Chondrocyte (in vitro differentiated cells): ENCODE measurements around the gene PRRX2. TPM values are rescaled to one million over a fixed set of nuclear protein-coding genes. Genes with fewer than 3 reads are reported as not detected.

Experiments used
- DNase-seq: peaks from one replicate; pipeline ENCODE4 v3.0.0; 2021; ENCODE audit warnings: mixed read lengths, low spot score
- H3K27ac Mint-ChIP-seq: one replicate; pipeline ENCODE4 v1.8.0; 2021; ENCODE audit warnings: mild to moderate bottlenecking, moderate library complexity, mixed read lengths; ENCODE audit not compliant: unreplicated experiment
- H3K27me3 Mint-ChIP-seq: 2 replicates; pipeline ENCODE4 v1.8.0; 2021; ENCODE audit warnings: low read depth, mixed read lengths
- H3K36me3 Mint-ChIP-seq: 2 replicates; pipeline ENCODE4 v1.8.0; 2021; ENCODE audit warnings: low read depth, mixed read lengths
- H3K4me1 Mint-ChIP-seq: 2 replicates; pipeline ENCODE4 v1.8.0; 2021; ENCODE audit warnings: low read depth, mild to moderate bottlenecking, mixed read lengths
- H3K4me3 Mint-ChIP-seq: one replicate; pipeline ENCODE4 v1.8.0; 2021; ENCODE audit warnings: mild to moderate bottlenecking, moderate library complexity, mixed read lengths; ENCODE audit not compliant: unreplicated experiment
- H3K9me3 Mint-ChIP-seq: 2 replicates; pipeline ENCODE4 v1.8.0; 2021; ENCODE audit warnings: low read depth, mixed read lengths
- total RNA-seq: library from RNA; stranded (reverse); gene quantifications from 3 replicates; pipeline ENCODE4 v1.2.1, GENCODE V29; 2021
- TF ChIP-seq, protein P1 (sequence below): fragments of 200-600 bp; sonication (generic); IDR thresholded peaks from 2 replicates; pipeline ENCODE4 v1.5.0; 2021; ENCODE audit warnings: antibody characterized with exemption, mild to moderate bottlenecking, moderate library complexity

PRRX2 gene
- total RNA-seq, 1 donor from 2014 or later, result 5.7 TPM

DNA sequence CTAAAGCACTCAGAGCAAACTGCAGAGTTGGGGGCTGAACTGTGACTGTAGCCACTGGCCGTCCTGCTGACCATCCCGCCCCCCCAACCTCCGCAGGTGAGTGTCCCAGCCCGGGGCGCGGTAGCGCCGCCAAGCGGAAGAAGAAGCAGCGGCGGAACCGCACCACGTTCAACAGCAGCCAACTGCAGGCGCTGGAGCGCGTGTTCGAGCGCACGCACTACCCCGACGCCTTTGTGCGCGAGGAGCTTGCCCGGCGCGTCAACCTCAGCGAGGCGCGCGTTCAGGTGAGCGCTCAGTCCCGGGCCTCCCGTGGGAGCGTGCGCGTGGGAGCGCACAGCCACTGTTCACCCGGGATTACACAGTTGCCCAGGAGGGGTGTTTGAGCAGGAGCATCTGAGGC is 53.7 kb downstream of the PRRX2 start:
- DNase-seq, result no peak
- no peak overlapping the region for H3K27ac Mint-ChIP-seq
- no peaks in the 10 kb centered on the region for H3K36me3 Mint-ChIP-seq
- peaks cover 2% of the 10 kb centered on the region for H3K27me3 Mint-ChIP-seq
- peaks cover 2% of the 10 kb centered on the region for H3K9me3 Mint-ChIP-seq
- H3K4me3 Mint-ChIP-seq, result no peak overlapping the region
- TF ChIP-seq, protein P1, sequence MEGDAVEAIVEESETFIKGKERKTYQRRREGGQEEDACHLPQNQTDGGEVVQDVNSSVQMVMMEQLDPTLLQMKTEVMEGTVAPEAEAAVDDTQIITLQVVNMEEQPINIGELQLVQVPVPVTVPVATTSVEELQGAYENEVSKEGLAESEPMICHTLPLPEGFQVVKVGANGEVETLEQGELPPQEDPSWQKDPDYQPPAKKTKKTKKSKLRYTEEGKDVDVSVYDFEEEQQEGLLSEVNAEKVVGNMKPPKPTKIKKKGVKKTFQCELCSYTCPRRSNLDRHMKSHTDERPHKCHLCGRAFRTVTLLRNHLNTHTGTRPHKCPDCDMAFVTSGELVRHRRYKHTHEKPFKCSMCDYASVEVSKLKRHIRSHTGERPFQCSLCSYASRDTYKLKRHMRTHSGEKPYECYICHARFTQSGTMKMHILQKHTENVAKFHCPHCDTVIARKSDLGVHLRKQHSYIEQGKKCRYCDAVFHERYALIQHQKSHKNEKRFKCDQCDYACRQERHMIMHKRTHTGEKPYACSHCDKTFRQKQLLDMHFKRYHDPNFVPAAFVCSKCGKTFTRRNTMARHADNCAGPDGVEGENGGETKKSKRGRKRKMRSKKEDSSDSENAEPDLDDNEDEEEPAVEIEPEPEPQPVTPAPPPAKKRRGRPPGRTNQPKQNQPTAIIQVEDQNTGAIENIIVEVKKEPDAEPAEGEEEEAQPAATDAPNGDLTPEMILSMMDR, result no peak
- H3K4me1 Mint-ChIP-seq, result peaks cover 23% of the 10 kb centered on the region

DNA sequence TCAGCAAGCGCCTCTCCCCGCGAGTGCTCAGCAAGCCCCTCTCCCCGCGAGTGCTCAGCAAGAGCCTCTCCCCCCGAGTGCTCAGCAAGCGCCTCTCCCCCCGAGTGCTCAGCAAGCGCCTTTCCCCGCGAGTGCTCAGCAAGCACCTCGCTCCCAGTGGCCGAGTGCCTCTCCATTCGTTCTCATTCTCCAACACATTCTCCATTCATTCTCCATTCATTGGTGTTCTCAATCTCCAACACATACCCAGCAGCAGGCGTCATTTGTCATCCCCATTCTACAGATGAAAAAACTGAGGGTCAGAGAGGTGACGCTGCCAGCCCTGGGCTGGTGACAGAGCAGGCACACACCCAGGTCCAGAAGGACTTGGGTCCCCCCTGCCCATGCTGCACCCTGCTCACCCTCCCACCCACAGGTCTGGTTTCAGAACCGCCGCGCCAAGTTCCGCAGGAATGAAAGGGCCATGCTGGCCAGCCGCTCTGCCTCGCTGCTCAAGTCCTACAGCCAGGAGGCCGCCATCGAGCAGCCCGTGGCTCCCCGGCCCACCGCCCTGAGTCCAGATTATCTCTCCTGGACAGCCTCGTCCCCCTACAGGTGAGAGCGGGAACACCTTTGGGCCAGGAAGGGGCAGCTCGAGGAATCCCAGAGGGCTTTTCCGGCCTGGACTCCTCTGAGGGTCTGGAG is 54.9 kb downstream of the PRRX2 start:
- no peak overlapping the region for H3K4me3 Mint-ChIP-seq
- H3K4me1 Mint-ChIP-seq, result peaks cover 14% of the 10 kb centered on the region
- H3K36me3 Mint-ChIP-seq, result peaks cover 2% of the 10 kb centered on the region
- no peak for DNase-seq
- peaks cover 2% of the 10 kb centered on the region for H3K9me3 Mint-ChIP-seq
- peaks cover 2% of the 10 kb centered on the region for H3K27me3 Mint-ChIP-seq
- TF ChIP-seq, protein P1, result peak; percentile 48
- H3K27ac Mint-ChIP-seq, result no peak overlapping the region

DNA sequence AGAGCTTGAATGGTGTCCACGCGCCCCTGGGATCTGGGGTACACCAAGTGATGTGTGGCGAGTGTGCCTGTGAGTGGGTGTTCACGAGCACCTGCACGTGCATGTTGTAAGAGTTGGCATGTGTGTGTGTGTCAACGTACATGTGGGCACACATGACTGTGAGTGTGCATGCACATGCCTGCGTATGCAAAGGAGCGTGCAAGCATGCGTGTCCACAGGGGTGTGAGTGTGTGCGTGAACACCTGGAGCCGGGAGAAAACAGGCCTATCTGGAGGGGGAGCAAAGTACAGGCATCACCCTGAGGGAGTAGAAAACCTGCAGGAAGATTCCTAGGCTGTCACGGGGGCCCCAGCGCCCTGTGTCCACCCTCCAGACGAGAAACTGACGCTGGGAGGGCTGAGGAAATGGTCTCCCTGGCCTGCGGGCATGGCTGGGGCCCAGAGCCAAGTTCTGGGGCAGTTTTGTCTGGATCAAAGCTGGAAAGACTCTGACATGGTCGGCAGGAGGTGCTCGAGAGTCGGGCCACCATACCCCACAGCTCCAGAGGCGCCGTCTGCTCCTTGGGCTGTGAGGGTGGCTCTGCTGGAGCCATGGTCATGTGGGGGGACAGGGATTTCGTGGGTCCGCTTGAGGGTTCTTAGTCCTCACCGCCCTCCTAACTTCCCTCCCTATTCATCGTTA is 55.6 kb downstream of the PRRX2 start:
- Mint-ChIP-seq H3K4me1 (peaks cover 10% of the 10 kb centered on the region), H3K4me3 (no peak overlapping the region), H3K9me3 (peaks cover 2% of the 10 kb centered on the region), H3K27ac (no peak overlapping the region), H3K36me3 (peaks cover 2% of the 10 kb centered on the region), H3K27me3 (peaks cover 2% of the 10 kb centered on the region)
- TF ChIP-seq, protein P1, result peak; percentile 26
- no peak for DNase-seq

DNA sequence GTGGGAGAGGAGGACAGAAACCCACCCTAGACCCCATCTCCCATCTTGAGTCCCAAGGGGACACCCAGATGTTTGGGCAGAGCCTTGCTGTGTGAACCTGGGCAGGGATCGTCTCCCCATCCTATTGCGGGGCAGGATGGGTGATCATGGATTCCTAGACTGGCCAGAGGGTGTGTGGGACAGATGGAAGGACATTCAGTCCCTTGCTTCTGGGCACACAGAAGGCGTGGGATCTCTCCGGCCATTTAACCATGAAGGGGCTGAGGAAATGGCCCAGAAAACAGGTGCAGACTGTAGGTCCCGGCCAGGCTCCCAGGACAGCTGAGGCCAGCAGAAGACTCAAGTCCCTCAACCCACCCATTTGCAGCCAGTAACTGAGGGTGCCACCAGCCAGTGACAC is 57.5 kb downstream of the PRRX2 start:
- Mint-ChIP-seq H3K27ac (no peak overlapping the region), H3K4me3 (no peak overlapping the region), H3K27me3 (peaks cover 2% of the 10 kb centered on the region), H3K9me3 (no peaks in the 10 kb centered on the region), H3K4me1 (peaks cover 13% of the 10 kb centered on the region), H3K36me3 (peaks cover 2% of the 10 kb centered on the region)
- TF ChIP-seq, protein P1, result no peak
- no peak for DNase-seq

DNA sequence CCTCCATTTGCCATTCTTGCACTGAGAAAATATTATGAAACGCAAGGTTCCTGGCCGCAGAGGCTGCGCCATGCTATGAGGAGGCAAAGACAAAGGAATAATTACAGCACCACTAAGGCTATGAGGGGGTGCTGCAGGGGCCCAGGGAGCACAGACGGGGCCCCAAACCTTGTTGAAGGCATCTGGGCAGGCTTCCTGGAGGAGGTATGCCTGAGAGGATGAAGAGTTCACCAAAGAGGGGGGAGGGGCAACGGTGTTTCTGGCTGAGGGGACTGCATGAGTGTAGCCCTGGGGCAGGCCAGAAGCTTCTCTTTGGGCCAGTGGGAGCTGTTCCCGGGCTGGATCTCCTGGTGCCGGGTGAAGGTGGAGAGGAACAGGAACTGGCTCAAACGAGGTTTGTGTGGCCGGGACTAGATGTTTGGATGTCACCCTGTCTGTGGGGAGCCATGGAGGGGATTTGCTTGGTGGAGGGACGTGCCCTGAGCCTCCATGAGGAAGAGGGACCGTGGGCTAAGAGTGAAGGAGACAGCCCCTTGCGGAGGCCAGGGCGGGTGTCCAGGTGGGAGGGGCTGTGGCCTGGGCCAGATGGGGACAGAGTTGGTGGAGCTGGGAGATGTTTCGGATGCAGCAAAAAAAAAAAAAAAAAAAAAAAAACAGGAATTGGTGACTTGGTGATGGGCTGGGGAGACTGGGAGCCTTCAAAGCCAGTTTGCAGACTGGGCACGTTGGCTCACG is 59.2 kb downstream of the PRRX2 start:
- Mint-ChIP-seq H3K27me3 (peaks cover 7% of the 10 kb centered on the region), H3K4me1 (peaks cover 13% of the 10 kb centered on the region), H3K27ac (no peak overlapping the region), H3K4me3 (no peak overlapping the region), H3K9me3 (no peaks in the 10 kb centered on the region), H3K36me3 (peaks cover 2% of the 10 kb centered on the region)
- TF ChIP-seq, protein P1, result no peak
- DNase-seq, result no peak
